Endodermal cell (in vitro differentiated cells): ENCODE data around the gene SEC11A. TPM values are rescaled to one million over a fixed set of nuclear protein-coding genes. Genes with fewer than 3 reads are reported as not detected.

ENCODE experiments used
- DNase-seq: peaks from one replicate; pipeline ENCODE4 v3.0.0-alpha.2; 2017
- H3K27ac ChIP-seq: 2 replicates; pipeline ENCODE4 v1.5.1; 2013; ENCODE audit warnings: mild to moderate bottlenecking, low read depth, low read length, moderate library complexity
- H3K27me3 ChIP-seq: 2 replicates; pipeline ENCODE4 v1.6.1; 2013; ENCODE audit warnings: mild to moderate bottlenecking, low read length, moderate library complexity; ENCODE audit not compliant: insufficient read depth, control insufficient read depth, poor library complexity, severe bottlenecking
- H3K36me3 ChIP-seq: 2 replicates; pipeline ENCODE4 v1.7.0; 2013; ENCODE audit warnings: mild to moderate bottlenecking, low read length, moderate library complexity; ENCODE audit not compliant: control insufficient read depth, insufficient read depth
- H3K4me1 ChIP-seq: one replicate; pipeline ENCODE4 v1.7.0; 2013; ENCODE audit warnings: low read length; ENCODE audit not compliant: control insufficient read depth, insufficient read depth
- H3K4me3 ChIP-seq: 2 replicates; pipeline ENCODE4 v1.5.1; 2013; ENCODE audit warnings: mild to moderate bottlenecking, low read length, moderate library complexity
- H3K9ac ChIP-seq: 2 replicates; pipeline ENCODE4 v1.6.1; 2013; ENCODE audit warnings: mild to moderate bottlenecking, low read length, moderate library complexity; ENCODE audit not compliant: poor library complexity, severe bottlenecking; ENCODE audit errors: extremely low read depth
- H3K9me3 ChIP-seq: 2 replicates; pipeline ENCODE4 v1.6.1; 2013; ENCODE audit warnings: mild to moderate bottlenecking, low read length, moderate library complexity; ENCODE audit not compliant: control insufficient read depth
- H3K27ac Mint-ChIP-seq: 2 replicates; pipeline ENCODE4 v1.8.0; 2020; ENCODE audit warnings: mixed read lengths
- H3K27me3 Mint-ChIP-seq: 2 replicates; pipeline ENCODE4 v1.8.0; 2021; ENCODE audit warnings: mild to moderate bottlenecking, mixed read lengths; ENCODE audit not compliant: insufficient read depth
- H3K36me3 Mint-ChIP-seq: 2 replicates; pipeline ENCODE4 v1.8.0; 2020; ENCODE audit warnings: low read depth, mixed read lengths
- H3K4me1 Mint-ChIP-seq: 2 replicates; pipeline ENCODE4 v1.8.0; 2020; ENCODE audit warnings: mixed read lengths
- H3K4me3 Mint-ChIP-seq: 2 replicates; pipeline ENCODE4 v1.8.0; 2020; ENCODE audit warnings: mild to moderate bottlenecking, moderate library complexity, mixed read lengths
- H3K9me3 Mint-ChIP-seq: 2 replicates; pipeline ENCODE4 v1.8.0; 2020; ENCODE audit warnings: mild to moderate bottlenecking, mixed read lengths
- CTCF ChIP-seq: fragments of 200-600 bp; sonication (generic); conservative IDR thresholded peaks from 2 replicates; pipeline ENCODE4 v1.5.0; 2021; ENCODE audit warnings: antibody characterized with exemption, mild to moderate bottlenecking
- WGBS, 2 experiments: methylation state at CpG; one replicate each; pipeline versions ENCODE4 v1.1.5 to v1.1.7; 2013; ENCODE audit warnings: missing lambda C conversion rate in 2 of 2, mixed read lengths in 1 of 2; ENCODE audit not compliant: insufficient coverage in 1 of 2, insufficient read length in 1 of 2; 5-methylcytosine and 5-hydroxymethylcytosine counted together
- total RNA-seq, 2 donors: library from RNA; stranded (reverse); fragmentation: NEBNext Ultra II Directional in 1 of 2; extraction: Animal tissue kit (Norgen Biotek cat#: 25700) in 1 of 2; gene quantifications; 2 replicates in 1 of 2; 3 replicates in 1 of 2; pipeline ENCODE4 v1.2.1, GENCODE V29; 2021

The SEC11A gene
- total RNA-seq, 2 donors from 2014 or later: 192 to 197 TPM

GRCh38 chr15:84703808-84704207 lies 12.1 kb downstream of the SEC11A start:
- no peak overlapping the region for H3K4me3 ChIP-seq
- H3K36me3 ChIP-seq: peaks cover 28% of the 10 kb centered on the region
- H3K27me3 Mint-ChIP-seq: no peaks in the 10 kb centered on the region
- no peak overlapping the region for H3K27ac Mint-ChIP-seq
- H3K9me3 Mint-ChIP-seq: no peaks in the 10 kb centered on the region
- no peak overlapping the region for H3K27ac ChIP-seq
- H3K4me1 Mint-ChIP-seq: peaks cover 2% of the 10 kb centered on the region
- no peaks in the 10 kb centered on the region for H3K4me1 ChIP-seq
- no peak for TF ChIP-seq CTCF
- peaks cover 16% of the 10 kb centered on the region for H3K36me3 Mint-ChIP-seq
- H3K4me3 Mint-ChIP-seq: no peak overlapping the region
- H3K27me3 ChIP-seq: no peaks in the 10 kb centered on the region
- no peak for DNase-seq
- no peak overlapping the region for H3K9ac ChIP-seq
- no peaks in the 10 kb centered on the region for H3K9me3 ChIP-seq
- 97 to 100% methylated on average over 5 of the region's 5 CpGs for WGBS, 2 experiments

- H3K4me1 ChIP-seq: peaks cover 2% of the 10 kb centered on the region
- 93 to 94% methylated on average over 4 of the region's 4 CpGs for WGBS, 2 experiments
- Mint-ChIP-seq H3K4me1 (no peaks in the 10 kb centered on the region), H3K36me3 (peaks cover 9% of the 10 kb centered on the region), H3K27me3 (no peaks in the 10 kb centered on the region), H3K4me3 (no peak overlapping the region), H3K27ac (no peak overlapping the region), H3K9me3 (no peaks in the 10 kb centered on the region)
- no peaks in the 10 kb centered on the region for H3K27me3 ChIP-seq
- no peak for DNase-seq
- H3K36me3 ChIP-seq: peaks cover 28% of the 10 kb centered on the region
- no peak for TF ChIP-seq CTCF
- no peaks in the 10 kb centered on the region for H3K9me3 ChIP-seq
- no peak overlapping the region for H3K27ac ChIP-seq
- no peak overlapping the region for H3K9ac ChIP-seq
- no peak overlapping the region for H3K4me3 ChIP-seq
These were observed 12.9 kb downstream of the SEC11A start for GRCh38 chr15:84702961-84703482.

- Mint-ChIP-seq H3K36me3 (peaks cover 6% of the 10 kb centered on the region), H3K27me3 (no peaks in the 10 kb centered on the region), H3K4me1 (no peaks in the 10 kb centered on the region), H3K27ac (peak overlapping the region; percentile 53), H3K4me3 (no peak overlapping the region), H3K9me3 (no peaks in the 10 kb centered on the region)
- DNase-seq: no peak
- H3K27ac ChIP-seq: no peak overlapping the region
- no peak overlapping the region for H3K9ac ChIP-seq
- H3K4me1 ChIP-seq: peaks cover 2% of the 10 kb centered on the region
- no peaks in the 10 kb centered on the region for H3K9me3 ChIP-seq
- H3K36me3 ChIP-seq: peaks cover 20% of the 10 kb centered on the region
- no peaks in the 10 kb centered on the region for H3K27me3 ChIP-seq
- TF ChIP-seq CTCF: no peak
- H3K4me3 ChIP-seq: no peak overlapping the region
- WGBS, 2 experiments: 95 to 96% methylated on average over 6 to 7 of the region's 8 CpGs
These were observed 16.3 kb downstream of the SEC11A start for GRCh38 chr15:84699538-84700191.
